Activated T-cell treated with anti-CD3 and anti-CD28 coated beads, Interleukin-2, amount 50 U/mL, for 48 hours (primary cell): Measurements from ENCODE around the gene PDE5A.
"Not testable (repeated sequence)": the region's sequence is repeated elsewhere in the genome, so short reads cannot be mapped to it uniquely, and the experiment has no call there.

ENCODE experiments used
- DNase-seq, 2 experiments: peaks; one replicate each; pipeline ENCODE4 v3.0.0-alpha.2; 2020

Gene PDE5A

DNA sequence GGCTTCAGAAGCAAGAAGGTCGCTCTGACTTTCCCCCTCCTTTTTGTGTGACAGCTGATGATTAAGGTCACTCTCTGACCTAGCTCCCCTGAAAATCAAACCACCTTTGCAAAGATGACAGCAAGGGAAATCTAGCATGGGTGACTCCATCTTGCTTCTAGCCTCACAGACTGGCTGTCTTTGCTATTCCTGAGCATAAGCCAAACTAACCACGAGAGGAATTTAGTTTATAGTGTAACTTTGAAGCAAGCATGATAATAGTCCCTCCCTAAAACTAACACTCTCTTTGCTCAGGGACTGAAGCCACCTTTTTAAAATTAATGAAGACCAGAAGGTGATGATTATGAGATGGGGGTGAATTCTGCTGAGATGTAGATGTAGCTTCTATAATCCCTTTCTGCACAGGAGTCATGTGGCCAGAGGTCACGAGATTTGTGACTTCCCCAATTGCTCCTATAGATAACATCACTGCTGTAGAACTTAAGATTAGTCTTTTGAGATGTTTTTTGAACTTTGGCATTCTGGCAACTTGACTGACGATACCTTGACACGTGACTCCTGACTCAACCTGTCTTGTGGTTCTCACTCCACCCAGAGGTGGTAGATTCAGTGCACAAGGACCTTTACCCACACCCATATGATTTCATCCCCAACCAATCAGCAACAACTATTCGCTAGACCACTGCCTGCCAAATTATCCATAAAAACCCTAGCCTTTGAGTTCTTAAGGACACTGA is 14.9 kb upstream of the PDE5A start:
- no peak for DNase-seq

DNA sequence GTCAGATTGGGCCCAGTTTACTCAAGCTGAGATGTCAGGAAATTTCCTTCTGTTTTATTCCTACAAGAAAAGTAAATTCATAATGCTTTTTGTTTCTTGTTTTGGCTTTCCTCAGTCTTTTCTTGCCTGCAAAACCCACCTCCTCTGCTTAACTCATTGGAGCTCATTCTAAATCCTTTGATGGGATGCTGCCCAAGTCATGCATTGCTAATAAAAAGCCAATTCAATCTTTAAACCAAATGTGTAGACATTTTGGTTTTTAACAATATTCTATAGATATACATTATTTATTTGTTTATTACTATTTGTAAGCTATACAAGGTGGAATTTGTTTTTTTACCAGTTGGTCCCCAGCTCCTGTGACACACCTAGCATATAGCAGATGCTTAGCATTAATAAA is 13.2 kb upstream of the PDE5A start:
- no peak for DNase-seq

DNA sequence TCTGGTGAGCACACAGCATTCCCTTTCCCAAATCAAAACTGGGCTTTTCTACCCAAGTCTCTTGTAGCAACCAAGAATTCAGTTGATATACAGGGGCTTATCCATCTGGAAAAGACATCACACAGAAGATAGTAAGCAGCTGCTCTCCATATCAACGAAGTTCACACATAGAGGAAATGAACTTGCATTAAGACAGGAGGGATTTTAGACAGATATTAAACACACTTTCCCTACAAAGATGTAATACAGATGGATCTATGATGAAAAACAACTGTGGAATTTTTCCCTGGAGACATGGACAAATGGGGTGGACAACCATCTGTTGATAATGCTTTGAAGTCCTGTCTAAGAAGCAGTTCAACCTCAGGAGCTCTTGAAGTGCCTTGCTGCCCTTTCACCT is 9.8 kb upstream of the PDE5A start:
- no peak for DNase-seq

DNA sequence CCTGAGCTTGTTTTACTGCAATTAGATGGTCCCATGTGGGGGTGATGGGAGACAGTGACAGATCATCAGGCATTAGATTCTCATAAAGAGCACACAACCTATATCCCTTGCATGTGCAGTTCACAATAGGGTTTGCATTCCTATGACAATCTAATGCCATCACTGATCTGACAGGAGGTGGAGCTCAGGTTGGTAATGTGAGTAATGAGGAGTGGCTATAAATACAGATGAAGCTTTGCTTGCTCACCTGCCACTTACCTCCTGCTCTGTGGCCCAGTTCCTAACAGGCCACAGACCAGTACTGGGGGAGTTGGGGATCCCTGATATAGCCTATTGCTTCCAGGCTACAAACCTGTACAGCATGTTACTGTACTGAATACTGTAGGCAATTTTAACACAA is 8.2 kb upstream of the PDE5A start:
- DNase-seq: not testable (repeated sequence)

DNA sequence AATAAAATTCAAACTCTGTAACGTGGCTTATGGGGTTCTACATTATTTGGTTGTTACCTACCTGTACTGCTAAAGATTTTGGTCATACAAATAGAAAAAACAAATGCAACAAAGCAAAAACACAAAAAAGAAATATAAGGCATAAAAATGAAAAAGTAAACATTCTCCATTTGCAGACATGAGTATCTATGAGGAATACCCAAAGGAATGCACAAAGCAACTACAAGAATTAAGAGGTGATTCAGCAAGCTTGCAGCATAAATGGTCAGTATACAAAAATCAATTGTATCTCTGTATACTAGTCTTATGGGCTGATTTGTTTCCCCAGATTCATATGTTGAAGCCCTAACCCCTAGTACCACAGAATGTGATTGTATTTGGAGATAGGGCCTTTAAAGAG is 3.6 kb upstream of the PDE5A start:
- DNase-seq: no peak

DNA sequence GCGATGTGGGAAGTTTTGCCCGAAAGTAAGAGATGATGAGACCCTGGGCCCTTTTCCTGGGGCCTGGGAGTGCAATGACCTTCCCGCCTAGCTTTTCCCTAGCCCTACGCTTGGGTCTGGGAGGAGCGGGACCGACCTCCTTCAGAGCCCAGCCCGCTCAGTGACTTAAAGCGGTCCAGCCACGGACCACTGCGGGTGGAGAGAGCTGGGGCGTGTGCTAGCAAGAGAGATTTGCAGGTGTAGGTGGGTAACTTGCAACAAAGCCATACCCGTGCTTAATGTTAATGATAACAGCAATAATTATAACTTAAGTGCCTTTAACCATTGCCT is 503 bp upstream of the PDE5A start:
- DNase-seq: no peak

DNA sequence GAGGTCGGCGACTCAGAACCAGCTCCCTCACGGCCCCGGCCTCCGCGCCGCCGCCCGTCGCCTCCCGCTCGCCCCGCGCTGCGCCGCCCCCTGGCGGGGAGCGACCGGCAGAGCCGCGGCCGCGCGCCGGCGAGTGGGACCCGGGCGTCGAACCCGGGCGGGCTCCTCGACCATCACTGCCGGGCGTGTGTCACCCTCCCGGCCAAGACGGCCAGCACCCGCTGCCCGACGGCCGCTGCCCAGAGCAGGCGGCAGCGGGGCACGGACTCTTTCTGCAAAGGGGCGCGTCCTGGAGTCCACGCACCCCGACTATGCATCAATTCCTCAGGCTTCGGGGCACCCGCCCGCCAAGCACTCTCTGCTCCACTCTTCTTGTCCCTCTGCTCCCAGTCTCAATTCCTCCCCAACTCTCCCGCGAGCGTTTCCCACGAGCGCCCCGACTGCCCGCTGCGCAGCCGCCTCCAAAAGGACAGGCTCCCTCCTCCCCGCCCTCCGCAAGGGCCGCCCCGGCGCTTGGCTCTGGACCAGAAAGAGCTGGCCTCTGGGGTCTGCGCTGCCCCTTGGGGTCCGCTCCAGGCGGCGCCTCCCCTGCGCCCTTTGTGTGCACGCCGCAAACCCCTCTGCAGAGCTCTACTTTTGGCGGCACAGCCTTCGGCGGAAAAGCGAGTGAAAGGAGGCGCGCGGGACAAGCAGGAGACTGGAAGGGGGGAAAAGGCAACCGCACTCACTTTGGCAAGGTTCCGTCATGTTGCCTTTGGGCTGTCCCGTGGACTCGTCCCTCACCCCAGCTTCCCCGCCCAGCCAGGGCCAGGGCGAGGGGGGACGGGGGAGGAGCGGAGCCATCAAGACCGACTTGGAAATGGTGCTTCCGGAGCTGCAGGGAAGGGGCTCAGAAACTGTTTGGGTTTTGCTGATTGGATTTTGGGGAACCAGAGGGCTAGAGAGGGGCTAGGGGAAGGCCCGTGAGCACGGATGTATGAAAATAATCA is 1.0 kb downstream of the PDE5A start:
- DNase-seq: peak; percentile 73 to 75

DNA sequence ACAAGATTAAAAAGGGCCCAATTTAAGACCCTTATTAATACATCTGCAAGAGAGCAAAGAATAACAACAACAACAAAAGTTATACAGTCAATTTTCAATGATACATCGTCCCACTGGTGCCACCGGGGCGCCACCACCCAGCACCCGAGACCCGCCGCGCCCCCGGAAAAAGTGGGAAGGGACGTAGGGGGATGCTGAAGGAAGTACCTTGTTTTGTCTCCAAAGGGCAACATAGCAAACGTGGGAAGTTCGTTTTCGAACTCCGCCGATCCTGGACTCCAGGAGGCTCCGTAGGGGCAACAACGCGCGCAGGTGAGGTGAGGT is 1.7 kb downstream of the PDE5A start:
- no peak for DNase-seq

DNA sequence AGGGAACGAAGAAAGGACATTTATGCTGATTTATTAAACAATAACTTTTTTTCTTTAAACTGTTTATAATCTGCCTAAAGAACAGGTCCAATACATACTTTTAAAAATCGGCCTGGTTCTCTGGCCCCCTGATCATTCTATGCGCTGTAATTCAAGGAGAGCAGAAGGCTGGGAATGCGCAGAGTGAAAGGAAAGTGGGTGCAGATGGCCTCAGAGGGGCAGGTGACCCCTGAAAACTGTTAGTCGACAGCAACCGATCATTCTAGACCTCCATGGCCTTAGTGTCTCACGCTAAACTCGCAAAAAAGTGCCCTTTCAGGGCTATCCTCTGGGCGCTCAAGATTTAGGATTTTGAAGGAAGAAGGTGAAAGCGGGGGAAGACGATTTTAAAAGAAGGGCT is 2.2 kb downstream of the PDE5A start:
- no peak for DNase-seq

DNA sequence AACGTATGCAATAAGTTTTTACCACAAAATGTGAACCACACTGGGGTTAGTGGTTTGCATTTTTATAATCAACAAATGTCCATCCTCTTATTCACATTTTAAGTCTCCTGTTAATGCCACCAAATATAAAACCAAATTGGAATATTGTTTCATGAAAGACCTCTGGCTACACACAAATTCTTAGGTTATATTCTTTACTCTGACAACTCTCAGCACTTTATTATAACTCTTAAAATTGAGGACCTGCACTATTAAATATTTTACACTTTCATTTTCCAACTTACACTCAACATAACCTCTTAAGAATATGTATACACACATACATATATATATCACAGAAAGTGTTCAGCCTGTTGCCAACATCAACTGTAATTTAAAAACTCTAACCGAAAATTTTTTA is 2.8 kb downstream of the PDE5A start:
- DNase-seq: no peak

DNA sequence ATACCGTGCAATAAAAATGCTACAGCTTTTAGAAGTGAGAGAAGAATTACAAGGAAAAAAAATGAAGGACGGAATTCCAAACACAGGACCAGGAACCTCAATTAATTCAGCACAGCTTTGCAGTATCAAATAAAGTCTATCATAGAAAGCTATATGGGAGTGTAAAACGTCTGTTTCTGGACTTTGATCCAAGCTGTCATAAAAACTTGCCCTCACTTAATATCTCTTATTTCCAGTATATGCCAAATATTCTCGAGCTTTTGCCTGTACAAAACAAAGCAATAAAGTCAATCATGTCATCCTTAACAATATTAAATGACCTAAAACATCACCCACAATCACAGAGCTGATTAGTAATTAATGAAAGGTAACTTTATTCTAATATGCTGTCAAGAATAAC is 4.2 kb downstream of the PDE5A start:
- no peak for DNase-seq

DNA sequence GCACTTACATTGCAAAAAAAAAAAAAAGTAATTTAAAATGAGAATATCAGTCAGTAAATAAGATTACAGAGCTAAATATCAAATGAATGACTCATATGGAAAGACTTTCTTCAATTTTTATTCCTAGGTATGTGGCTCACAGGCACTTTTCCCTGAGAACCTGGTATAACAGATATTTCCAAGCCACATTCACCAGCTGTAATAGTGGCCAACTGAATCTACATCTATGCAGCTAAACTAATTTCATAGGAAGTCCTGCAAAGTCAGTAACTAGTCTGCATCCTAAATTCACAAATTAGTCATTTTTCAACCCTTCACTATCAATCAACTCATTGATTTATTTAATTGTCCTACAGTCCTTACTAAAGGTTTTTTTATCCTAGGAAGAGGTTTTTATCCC is 5.6 kb downstream of the PDE5A start:
- no peak for DNase-seq

DNA sequence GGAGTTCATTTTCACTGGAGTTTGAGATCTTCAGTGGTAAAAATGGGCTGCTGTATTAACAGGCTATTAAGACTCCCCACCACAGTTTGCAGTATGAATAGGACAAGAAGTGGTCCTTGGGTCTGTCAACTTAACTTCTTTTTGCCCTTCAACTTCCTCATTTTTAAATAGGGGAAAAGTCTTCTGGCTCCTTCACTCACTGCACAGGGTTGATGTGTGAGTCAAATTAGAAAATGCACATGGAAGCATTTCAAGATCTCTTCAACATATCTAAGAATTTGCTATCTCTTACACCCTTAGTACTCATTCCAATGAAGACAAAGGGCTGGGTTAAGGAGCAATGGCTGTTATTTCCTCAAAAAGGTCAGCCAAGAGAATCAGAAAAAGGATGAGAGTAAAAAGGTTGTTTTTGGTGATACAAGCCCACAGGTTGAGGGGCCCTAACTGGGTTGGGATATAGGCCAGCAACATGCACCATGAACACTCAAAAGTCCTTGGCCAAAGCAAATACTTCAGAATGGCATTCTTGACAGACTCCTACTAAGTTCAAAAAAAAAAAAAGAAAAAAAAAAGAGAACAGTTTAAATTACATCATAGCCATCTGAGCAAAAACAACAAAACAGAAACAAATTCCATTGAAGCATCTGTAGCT is 13.4 kb downstream of the PDE5A start:
- no peak for DNase-seq

DNA sequence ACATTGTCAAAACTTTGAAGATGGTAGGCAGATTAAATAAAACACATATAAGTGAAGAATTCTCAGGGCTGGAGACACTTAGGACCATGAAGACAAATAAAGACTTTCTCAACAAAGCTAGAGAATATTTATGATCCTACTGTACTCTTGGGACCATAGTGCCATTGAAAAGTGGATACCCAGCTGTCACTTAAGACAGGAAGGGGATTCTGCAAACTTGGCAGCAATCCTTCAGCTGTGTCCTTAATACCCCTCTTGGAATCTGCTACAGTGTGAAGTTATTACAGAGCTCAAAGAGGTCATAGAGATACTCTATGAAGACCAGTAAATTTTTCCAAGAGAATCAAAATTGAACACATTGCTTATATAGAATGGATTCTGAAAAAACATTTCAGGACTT is 24.3 kb downstream of the PDE5A start:
- no peak for DNase-seq

DNA sequence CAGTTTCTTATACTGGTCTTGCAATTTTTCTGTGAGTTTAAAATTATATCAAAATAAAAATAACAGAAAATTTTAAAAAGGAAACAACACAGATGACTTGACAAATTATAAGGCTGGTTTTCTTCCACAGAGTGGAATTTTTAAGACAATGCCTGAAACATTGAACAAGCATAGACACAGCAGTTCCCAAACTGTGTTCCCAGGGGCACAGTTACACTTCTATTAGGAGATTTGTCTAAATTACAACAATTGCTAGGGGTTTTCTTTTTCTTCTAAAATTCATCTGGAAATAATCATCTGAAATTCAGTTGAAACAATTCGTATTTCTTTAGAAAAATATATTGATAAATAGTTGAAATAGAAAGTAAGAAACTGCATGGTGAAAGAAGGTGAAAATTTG is 26.2 kb downstream of the PDE5A start:
- DNase-seq: no peak

DNA sequence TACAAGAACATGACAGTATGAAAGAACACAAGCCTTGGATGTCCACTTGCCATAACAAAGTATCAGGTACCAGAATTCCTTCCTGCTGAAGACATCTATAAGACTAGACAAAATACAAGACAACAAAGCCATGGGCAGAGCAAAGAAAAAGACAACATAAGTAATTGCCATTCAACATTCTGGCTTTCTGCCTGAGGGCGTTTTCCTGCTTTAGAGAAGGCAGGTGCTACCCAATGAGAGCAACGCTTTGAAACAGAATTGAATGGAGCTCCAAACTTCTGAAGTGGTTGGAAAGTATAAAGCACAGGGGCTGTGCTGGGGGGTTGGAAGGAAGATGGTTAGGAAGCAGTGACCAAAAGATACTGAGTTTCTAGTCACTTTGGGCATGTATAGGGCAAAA is 30.1 kb downstream of the PDE5A start:
- DNase-seq: no peak

DNA sequence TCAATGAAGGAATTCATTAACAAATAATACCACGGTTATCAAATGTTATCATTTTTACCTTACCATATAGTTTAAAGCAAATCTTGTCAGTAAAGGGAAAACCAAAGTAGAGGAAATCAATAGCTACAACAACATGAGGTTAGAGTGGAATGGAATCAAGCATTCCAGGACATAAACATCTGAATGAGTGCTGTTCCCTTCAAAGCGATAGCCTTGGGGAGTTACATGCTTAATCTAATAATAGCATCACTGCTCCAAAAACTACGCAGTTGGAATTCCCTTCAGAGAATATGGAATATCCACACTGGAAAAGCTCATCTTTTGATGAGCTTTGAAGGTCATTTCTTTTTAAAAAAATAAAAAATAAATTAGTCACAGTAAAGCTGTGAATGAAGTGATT is 31.2 kb downstream of the PDE5A start:
- no peak for DNase-seq

DNA sequence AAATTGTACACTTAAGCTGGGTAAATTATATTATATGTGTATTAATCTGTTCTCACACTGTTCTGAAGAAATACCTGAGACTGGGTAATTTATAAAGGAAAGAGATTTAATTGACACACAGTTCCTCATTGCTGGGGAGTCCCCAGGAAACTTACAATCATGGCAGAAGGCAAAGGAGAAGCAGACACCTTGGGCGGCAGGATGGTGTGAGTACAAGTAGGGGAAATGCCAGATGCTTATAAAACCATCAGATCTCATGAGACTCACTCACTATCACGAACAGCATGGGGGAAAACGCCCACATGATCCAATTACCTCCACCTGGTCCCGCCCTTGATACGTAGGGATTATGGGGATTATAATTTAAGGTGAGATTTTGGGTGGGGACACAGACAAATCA is 34.9 kb downstream of the PDE5A start:
- DNase-seq: no peak

DNA sequence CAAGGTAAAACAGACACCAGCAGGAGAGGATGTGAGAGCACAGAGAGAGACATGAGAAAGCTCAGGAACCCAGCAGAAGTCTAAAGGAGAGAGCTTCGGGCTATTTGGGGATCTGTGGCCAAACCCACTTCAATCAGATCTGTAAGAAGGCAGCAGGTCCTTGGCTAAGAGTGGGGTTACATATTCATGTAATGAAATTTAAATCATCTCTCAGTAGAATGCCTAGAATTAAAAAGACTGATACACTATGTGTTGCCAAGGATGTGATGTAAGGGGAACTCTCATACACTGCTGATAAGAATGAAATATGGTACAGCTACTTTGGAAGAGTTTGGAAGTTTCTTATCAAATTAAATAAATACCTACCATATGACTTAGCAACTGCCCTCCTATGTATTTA is 35.8 kb downstream of the PDE5A start:
- no peak for DNase-seq

DNA sequence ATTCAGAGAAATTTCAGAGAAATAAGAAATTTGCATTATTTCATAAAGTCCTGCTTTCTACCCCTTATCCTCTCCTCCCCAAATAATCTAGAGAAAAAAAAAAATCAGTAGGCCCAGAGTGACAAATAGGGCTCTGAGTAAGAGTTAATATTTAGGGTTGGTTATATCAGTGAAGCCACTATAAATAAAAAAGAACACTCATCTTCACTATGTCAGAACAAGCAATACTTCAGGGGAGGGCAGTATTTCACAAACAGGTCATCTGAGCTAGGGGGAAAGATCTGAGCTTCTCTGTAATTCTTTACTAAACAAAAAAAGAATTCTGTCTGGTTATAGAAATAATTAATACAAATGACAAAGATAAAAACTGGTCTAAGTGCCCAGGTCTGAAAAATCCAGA is 39.4 kb downstream of the PDE5A start:
- no peak for DNase-seq

DNA sequence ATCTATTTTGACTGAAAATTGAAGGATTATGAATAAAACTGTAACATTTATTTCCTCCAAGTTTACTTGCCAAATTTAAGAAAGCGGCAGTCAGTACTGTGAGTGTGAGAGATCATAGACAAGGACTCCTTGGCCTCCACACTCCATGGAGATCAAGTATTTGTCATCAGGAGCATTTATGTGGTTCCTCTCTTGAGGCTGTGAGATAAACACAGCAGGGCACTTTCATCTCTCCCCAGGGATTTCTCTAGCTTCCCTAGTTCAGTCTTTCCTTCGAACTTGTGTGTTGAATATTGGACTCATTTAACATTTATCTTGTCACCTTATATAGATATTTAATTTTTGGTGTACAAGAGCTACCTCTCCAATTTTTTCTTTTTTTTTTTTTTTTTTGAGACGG is 40.8 kb downstream of the PDE5A start:
- no peak for DNase-seq

DNA sequence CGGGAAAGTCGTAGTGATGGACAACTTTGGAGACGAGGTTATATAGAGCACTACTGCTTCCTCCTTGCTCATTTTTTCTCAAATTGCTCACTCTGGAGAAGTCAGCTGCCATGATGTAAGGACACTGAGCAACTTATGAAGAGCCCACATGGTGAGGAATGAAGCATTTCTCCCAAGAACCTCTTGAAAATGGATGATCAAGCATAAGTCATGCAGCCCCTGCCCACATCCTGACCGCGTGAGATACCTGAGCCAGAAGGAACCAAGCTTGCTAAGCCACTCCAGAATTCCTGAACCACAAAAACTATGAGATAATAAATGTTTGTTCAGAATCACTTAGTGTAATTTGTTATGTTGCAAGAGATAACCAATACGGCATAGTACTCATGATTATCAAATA is 42.8 kb downstream of the PDE5A start:
- DNase-seq: no peak

DNA sequence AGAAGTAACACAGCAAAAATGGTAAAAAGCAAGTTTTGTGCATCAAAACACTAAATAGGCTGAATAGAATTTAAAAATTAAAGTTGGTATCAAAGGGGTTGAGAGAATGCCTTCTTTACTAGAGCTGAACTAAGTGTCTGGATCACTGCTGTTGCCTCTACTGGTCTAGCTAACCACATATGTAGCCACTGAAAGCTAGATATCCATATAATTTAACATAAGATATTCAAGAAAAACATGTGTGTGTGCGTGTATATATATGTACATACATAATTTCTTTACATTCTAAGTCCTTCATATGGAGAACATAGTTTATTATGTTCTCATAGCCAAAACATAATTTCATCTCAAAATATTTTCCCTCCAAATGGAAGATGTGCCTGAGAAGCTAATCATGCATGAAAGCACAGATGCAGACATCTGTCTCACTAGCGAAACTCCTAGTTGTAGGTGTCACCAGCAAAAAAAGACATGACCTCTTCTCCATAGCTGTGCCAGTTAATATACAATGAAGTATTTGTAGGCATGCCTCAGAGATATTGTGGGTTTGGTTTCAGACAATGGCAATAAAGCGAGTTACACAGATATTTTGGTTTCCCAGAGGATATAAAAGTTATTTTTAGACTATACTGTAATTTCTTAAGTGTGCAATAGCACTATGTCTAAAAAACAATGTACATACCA is 47.3 kb downstream of the PDE5A start:
- DNase-seq: no peak

DNA sequence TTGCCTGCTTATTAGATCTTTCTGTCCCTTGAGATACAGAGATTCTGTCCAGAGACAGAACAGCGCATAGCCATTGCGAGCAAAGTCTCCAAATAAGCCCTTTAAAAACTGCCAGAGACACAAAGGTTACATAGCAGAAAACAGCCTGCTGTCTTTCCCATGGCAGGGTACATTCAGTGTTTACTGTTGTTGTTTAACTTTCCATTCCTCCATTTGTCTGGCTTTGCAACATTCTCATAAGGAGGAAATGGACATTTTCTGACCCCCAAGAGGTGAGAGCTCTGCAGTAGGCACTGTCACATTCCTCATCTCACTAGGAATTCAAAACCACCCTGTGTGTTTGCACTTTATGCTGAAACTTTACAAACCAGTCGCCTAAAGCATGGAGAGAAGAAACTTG is 48.3 kb downstream of the PDE5A start:
- no peak for DNase-seq
